Ovary (tissue), 9 donors: Measurements from ENCODE around the gene GJB4. TPM values are rescaled to one million over a fixed set of nuclear protein-coding genes. Genes with fewer than 3 reads are reported as not detected.

Experiments
- DNase-seq, 5 donors: peaks; one replicate each; pipeline ENCODE4 v3.0.0-alpha.2; 2019 to 2020
- H3K27ac ChIP-seq, 2 donors: fragments of 200-600 bp; one replicate each; pipeline versions ENCODE4 v1.5.1 to v1.8.0; 2019 to 2022
- H3K27me3 ChIP-seq: fragments of 200-600 bp; one replicate; pipeline ENCODE4 v1.8.0; 2022
- H3K36me3 ChIP-seq: fragments of 200-600 bp; sonication (generic); one replicate; pipeline ENCODE4 v1.5.1; 2019
- H3K4me1 ChIP-seq: one replicate; pipeline ENCODE4 v1.8.1; 2013; ENCODE audit warnings: mild to moderate bottlenecking, moderate library complexity; ENCODE audit not compliant: insufficient read depth
- H3K4me3 ChIP-seq: fragments of 200-600 bp; sonication (generic); one replicate; pipeline ENCODE4 v1.5.1; 2017
- H3K9me3 ChIP-seq, 2 donors: fragments of 200-600 bp in 1 of 2; sonication (generic) in 1 of 2; one replicate each; pipeline versions ENCODE4 v1.5.1 to v1.8.1; 2013 to 2019; ENCODE audit warnings: mild to moderate bottlenecking in 1 of 2, moderate library complexity in 1 of 2
- EP300 ChIP-seq: sonication (generic); formaldehyde crosslinking; IDR thresholded peaks from one replicate; pipeline ENCODE4 v1.6.1; 2017; ENCODE audit warnings: antibody characterized with exemption
- POLR2A ChIP-seq: fragments of 450-650 bp; IDR thresholded peaks from one replicate; pipeline ENCODE4 v1.6.1; 2017; ENCODE audit warnings: antibody characterized with exemption, mild to moderate bottlenecking, moderate library complexity
- WGBS, 3 donors: extraction: QIAGEN DNeasy Blood & Tissue Kit in 1 of 3; methylation state at CpG; one replicate each; pipeline versions ENCODE4 v1.1.5 to v1.1.7; 2013 to 2017; 5-methylcytosine and 5-hydroxymethylcytosine counted together
- intact Hi-C, 4 donors: fragments of 100-400 bp; cut with DNase I; formaldehyde crosslinking; loops; one replicate each; pipeline versions ENCODE4 v1.11.0 to v1.15.1; 2022 to 2023
- polyA plus RNA-seq, 2 donors: library from polyadenylated mRNA; stranded (reverse); fragments of 200-250 nt in 1 of 2; fragments of 350-450 nt in 1 of 2; fragmentation: Illumina TruSeq in 1 of 2; extraction: RNeasy Lipid Tissue Mini Kit (QIAGEN cat#74804) in 1 of 2; gene quantifications; one replicate each; pipeline ENCODE4 v1.2.3, GENCODE V29; 2013 to 2014
- total RNA-seq, 7 donors: library from RNA; depleted of rRNA in 2 of 7; stranded (reverse); fragments of >200 nt in 2 of 7; fragmentation: NEBNext Ultra II Directional in 3 of 7; extraction: Animal tissue kit (Norgen Biotek cat#: 25700) in 3 of 7; gene quantifications; one replicate each; pipeline versions ENCODE4 v1.1.0 to v1.2.4, GENCODE V29; 2016 to 2023
- TF ChIP-seq, protein P1 (sequence below), 3 donors: fragments of 450-650 bp in 2 of 3; fragments of 200-600 bp in 1 of 3; IDR thresholded peaks; one replicate each; pipeline versions ENCODE4 v1.5.1 to v1.8.0; 2016 to 2022; ENCODE audit warnings: antibody characterized with exemption in 3 of 3, mild to moderate bottlenecking in 1 of 3
- donor health status: DM: no; HTN: no; CAD: no; lungs with moderate emphysema.
- donor health status: DM: no; HTN: no; CAD: no.
- donor health status: Bipolar disorder and iron deficiency.
- donor health status: DM: yes; HTN: yes; CAD: no.
- donor health status: DM: no; HTN: no; CAD: no.
- donor health status: DM: yes; HTN: yes; CAD: no.

Gene GJB4
- total and polyA plus RNA-seq, 9 donors: not detected

- Histone ChIP-seq H3K27me3 (no peaks in the 10 kb centered on the region), H3K36me3 (no peaks in the 10 kb centered on the region), H3K4me3 (no peak overlapping the region), H3K4me1 (no peaks in the 10 kb centered on the region), H3K27ac (no peak overlapping the region), H3K9me3 (no peaks in the 10 kb centered on the region)
- 67 to 77% (median 69%) methylated on average over 5 of the region's 5 CpGs for WGBS, 3 donors
- intact Hi-C loops: loop anchor here in 2 of 4 donors (10.0 kb wide), 1 partner anchor 1111 kb away; no protein-coding TSS in a partner anchor
- TF ChIP-seq, protein P1, sequence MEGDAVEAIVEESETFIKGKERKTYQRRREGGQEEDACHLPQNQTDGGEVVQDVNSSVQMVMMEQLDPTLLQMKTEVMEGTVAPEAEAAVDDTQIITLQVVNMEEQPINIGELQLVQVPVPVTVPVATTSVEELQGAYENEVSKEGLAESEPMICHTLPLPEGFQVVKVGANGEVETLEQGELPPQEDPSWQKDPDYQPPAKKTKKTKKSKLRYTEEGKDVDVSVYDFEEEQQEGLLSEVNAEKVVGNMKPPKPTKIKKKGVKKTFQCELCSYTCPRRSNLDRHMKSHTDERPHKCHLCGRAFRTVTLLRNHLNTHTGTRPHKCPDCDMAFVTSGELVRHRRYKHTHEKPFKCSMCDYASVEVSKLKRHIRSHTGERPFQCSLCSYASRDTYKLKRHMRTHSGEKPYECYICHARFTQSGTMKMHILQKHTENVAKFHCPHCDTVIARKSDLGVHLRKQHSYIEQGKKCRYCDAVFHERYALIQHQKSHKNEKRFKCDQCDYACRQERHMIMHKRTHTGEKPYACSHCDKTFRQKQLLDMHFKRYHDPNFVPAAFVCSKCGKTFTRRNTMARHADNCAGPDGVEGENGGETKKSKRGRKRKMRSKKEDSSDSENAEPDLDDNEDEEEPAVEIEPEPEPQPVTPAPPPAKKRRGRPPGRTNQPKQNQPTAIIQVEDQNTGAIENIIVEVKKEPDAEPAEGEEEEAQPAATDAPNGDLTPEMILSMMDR (IDR thresholded peaks at IDR 0.05): no peak
- no peak for TF ChIP-seq EP300
- DNase-seq: no peak
These were observed 13.9 kb upstream of the GJB4 start for GRCh38 chr1:34745666-34746065.

- no peaks in the 10 kb centered on the region for H3K36me3 ChIP-seq
- H3K9me3 ChIP-seq: no peaks in the 10 kb centered on the region
- H3K27me3 ChIP-seq: no peaks in the 10 kb centered on the region
- H3K4me3 ChIP-seq: no peak overlapping the region
- no peak for DNase-seq
- H3K27ac ChIP-seq: no peak overlapping the region
- H3K4me1 ChIP-seq: no peaks in the 10 kb centered on the region
- 82 to 91% (median 85%) methylated on average over 4 of the region's 4 CpGs for WGBS, 3 donors
- intact Hi-C loops: loop anchor here in 2 of 4 donors (10.0 kb wide), 1 partner anchor 1111 kb away; no protein-coding TSS in a partner anchor
- TF ChIP-seq POLR2A (no peak), EP300 (no peak)
- TF ChIP-seq, protein P1 (IDR thresholded peaks at IDR 0.05): no peak
These were observed 13.4 kb upstream of the GJB4 start for GRCh38 chr1:34746101-34746500.

GRCh38 chr1:34746785-34747637 lies 12.5 kb upstream of the GJB4 start:
- no peaks in the 10 kb centered on the region for H3K9me3 ChIP-seq
- H3K36me3 ChIP-seq: no peaks in the 10 kb centered on the region
- no peak for DNase-seq
- no peaks in the 10 kb centered on the region for H3K27me3 ChIP-seq
- WGBS, 3 donors: 27 to 49% (median 38%) methylated on average over 18 of the region's 18 CpGs
- no peak overlapping the region for H3K4me3 ChIP-seq
- TF ChIP-seq, protein P1 (IDR thresholded peaks at IDR 0.05): no peak
- TF ChIP-seq POLR2A (no peak), EP300 (no peak)
- intact Hi-C loops: loop anchor here in 2 of 4 donors (10.0 kb wide), 1 partner anchor 1112 kb away; no protein-coding TSS in a partner anchor
- no peak overlapping the region for H3K27ac ChIP-seq
- no peaks in the 10 kb centered on the region for H3K4me1 ChIP-seq

DNA sequence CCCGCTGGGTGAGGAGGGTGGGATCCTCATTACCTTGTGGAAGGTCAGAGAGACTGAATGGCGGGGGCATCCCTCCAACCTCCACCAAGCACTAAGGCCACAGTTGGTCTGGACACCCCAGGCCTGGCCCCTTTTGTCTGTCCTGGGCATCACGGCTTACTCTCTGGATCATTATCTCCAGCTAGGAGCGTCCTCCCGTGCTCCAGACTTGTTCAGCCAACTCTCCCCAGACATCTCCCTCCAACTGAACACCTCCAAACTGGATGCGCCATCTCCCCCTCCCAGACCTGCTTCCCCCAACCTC lies 11.9 kb upstream of the GJB4 start:
- H3K9me3 ChIP-seq: no peaks in the 10 kb centered on the region
- TF ChIP-seq POLR2A: no peak
- TF ChIP-seq, protein P1 (IDR thresholded peaks at IDR 0.05): no peak
- no peak for TF ChIP-seq EP300
- H3K27ac ChIP-seq: no peak overlapping the region
- H3K27me3 ChIP-seq: no peaks in the 10 kb centered on the region
- DNase-seq: no peak
- intact Hi-C loops: loop anchor here in 2 of 4 donors (10.0 kb wide), 1 partner anchor 1113 kb away; no protein-coding TSS in a partner anchor
- H3K4me3 ChIP-seq: no peak overlapping the region
- 39 to 47% (median 45%) methylated on average over 6 of the region's 6 CpGs for WGBS, 3 donors
- H3K36me3 ChIP-seq: no peaks in the 10 kb centered on the region
- no peaks in the 10 kb centered on the region for H3K4me1 ChIP-seq
